ENCODE data around the gene CASP10. TPM values are rescaled to one million over a fixed set of nuclear protein-coding genes. Genes with fewer than 3 reads are reported as not detected.

The CASP10 gene
- total and polyA plus RNA-seq, 2 of the 4 experiments (the other 2 are of a cell fraction), result 0.12 to 0.90 TPM

DNA sequence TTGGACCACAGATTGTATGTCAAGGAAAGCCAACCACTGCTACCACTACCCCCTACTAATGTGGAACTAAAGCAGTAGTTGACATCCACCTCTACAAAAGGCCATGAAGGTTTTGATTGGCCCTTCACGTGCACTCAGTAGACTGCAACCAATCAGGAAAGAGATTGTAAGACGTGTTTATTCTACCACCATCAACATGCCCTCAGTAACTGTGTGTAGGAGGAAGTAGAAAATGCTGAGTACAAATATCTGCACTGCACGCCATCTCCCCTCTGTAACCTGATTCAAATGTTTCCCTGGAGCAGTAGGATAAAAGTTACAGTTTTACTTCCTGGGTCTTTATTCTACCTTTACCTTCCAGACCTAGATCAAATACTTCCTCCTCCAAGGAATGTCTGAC is 2.9 kb upstream of the CASP10 start:
- H2BK15ac ChIP-seq (ENCODE audit: low read depth, low read length), result no peak overlapping the region
- DNase-seq, result no peak
- H4K20me1 ChIP-seq (ENCODE audit: insufficient read depth, low read length), result no peaks in the 10 kb centered on the region
- 0 out of 2 replicates have a peak, but pooled peaks cover 2% of the 10 kb centered on the region for H3K27me3 ChIP-seq (ENCODE audit: control insufficient read depth, insufficient read depth, low read length)
- no CpG with 5 or more reads among the region's 3 CpGs for WGBS, 2 experiments (ENCODE audit: extremely low coverage in 2 of 2, insufficient read length in 1 of 2)
- intact Hi-C loops (cut with micrococcal nuclease) (no loop called here), in situ Hi-C loops (cut with MboI; ENCODE audit: low sequenced_read_pairs) (no loop called here), dilution Hi-C loops (cut with HindIII; ENCODE audit: low sequenced_read_pairs, unreplicated experiment) (no loop called here)
- ATAC-seq (ENCODE audit: low read depth), result no peak
- no peak overlapping the region for H4K5ac ChIP-seq (ENCODE audit: low read depth, low read length)
- peaks cover 2% of the 10 kb centered on the region; the same call in 1 of the 2 replicates for H3K4me1 ChIP-seq (ENCODE audit: control insufficient read depth, insufficient read depth, low read length)
- no peak overlapping the region for H2AFZ ChIP-seq (replicated peaks; ENCODE audit: low read length, poor library complexity)
- H3K4ac ChIP-seq (ENCODE audit: low read depth, low read length), result no peak overlapping the region
- H3K27ac ChIP-seq (ENCODE audit: insufficient read depth, low read length), result no peak overlapping the region
- no peak overlapping the region for H2BK120ac ChIP-seq (ENCODE audit: low read depth, low read length)
- H3K23ac ChIP-seq (ENCODE audit: low read depth, low read length), result no peak overlapping the region
- no peak overlapping the region for H3K18ac ChIP-seq (ENCODE audit: low read depth, low read length)
- no peak overlapping the region for H2BK5ac ChIP-seq (ENCODE audit: low read depth, low read length, poor library complexity, severe bottlenecking)
- no peak overlapping the region for H3K56ac ChIP-seq (ENCODE audit: extremely low read depth, insufficient read depth, low read length)
- no peaks in the 10 kb centered on the region for H3K9me3 ChIP-seq (ENCODE audit: control insufficient read depth, insufficient read depth, low read length)
- no peak overlapping the region for H2BK20ac ChIP-seq (ENCODE audit: low read depth, low read length)
- H3K9ac ChIP-seq (ENCODE audit: low read depth, low read length), result no peak overlapping the region
- H2AK5ac ChIP-seq (ENCODE audit: low read depth, low read length), result no peak overlapping the region
- H3K4me2 ChIP-seq (ENCODE audit: low read depth, low read length), result no peak overlapping the region
- no peak overlapping the region for H2AK9ac ChIP-seq (replicated peaks; ENCODE audit: low read depth, low read length, poor library complexity)
- no peak overlapping the region for H3K14ac ChIP-seq (replicated peaks; ENCODE audit: low read depth, low read length)
- H3K36me3 ChIP-seq (ENCODE audit: control insufficient read depth, insufficient read depth, low read length), result no peaks in the 10 kb centered on the region
- POLR2A ChIA-PET (ENCODE audit: unreplicated experiment), result no interaction called here
- H4K8ac ChIP-seq (ENCODE audit: low read depth in 2 of 2, low read length in 2 of 2), result no peak overlapping the region
- no TSS peak for BruUV-seq (replicated peaks)
- H3K4me3 ChIP-seq (ENCODE audit: insufficient read depth, low read depth, low read length), result no peak overlapping the region
- no peaks in the 10 kb centered on the region for H3K79me1 ChIP-seq (ENCODE audit: low read depth in 1 of 2, low read length in 2 of 2)
- H4K91ac ChIP-seq (ENCODE audit: insufficient read depth, low read depth, low read length), result no peak overlapping the region
- CTCF ChIA-PET, result interaction anchor here (1.2 kb wide), 1 partner anchor 52 kb away, joined by 3 read pairs; no protein-coding TSS in a partner anchor
- H3K9me1 ChIP-seq (ENCODE audit: insufficient read depth, low read length), result no peaks in the 10 kb centered on the region
- TF ChIP-seq CEBPB (IDR thresholded peaks at IDR 0.05; ENCODE audit: low read depth, low read length), result no peak
- no peak for TF ChIP-seq CHD1 (IDR thresholded peaks at IDR 0.05; ENCODE audit: low read depth, low read length)
- no peak for TF ChIP-seq MAFK (IDR thresholded peaks at IDR 0.05; ENCODE audit: low read depth, low read length)
- no peak for TF ChIP-seq RAD21 (IDR thresholded peaks at IDR 0.05; ENCODE audit: low read length)
- TF ChIP-seq ELK1 (IDR thresholded peaks at IDR 0.05; ENCODE audit: borderline replicate concordance, low read depth, low read length), result no peak
- no peak for TF ChIP-seq MAZ (IDR thresholded peaks at IDR 0.05; ENCODE audit: borderline replicate concordance, low read depth, low read length)
- TF ChIP-seq, protein P1, sequence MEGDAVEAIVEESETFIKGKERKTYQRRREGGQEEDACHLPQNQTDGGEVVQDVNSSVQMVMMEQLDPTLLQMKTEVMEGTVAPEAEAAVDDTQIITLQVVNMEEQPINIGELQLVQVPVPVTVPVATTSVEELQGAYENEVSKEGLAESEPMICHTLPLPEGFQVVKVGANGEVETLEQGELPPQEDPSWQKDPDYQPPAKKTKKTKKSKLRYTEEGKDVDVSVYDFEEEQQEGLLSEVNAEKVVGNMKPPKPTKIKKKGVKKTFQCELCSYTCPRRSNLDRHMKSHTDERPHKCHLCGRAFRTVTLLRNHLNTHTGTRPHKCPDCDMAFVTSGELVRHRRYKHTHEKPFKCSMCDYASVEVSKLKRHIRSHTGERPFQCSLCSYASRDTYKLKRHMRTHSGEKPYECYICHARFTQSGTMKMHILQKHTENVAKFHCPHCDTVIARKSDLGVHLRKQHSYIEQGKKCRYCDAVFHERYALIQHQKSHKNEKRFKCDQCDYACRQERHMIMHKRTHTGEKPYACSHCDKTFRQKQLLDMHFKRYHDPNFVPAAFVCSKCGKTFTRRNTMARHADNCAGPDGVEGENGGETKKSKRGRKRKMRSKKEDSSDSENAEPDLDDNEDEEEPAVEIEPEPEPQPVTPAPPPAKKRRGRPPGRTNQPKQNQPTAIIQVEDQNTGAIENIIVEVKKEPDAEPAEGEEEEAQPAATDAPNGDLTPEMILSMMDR (conservative IDR thresholded peaks at IDR 0.05; ENCODE audit: low read depth, low read length), result no peak
- TF ChIP-seq BHLHE40 (IDR thresholded peaks at IDR 0.05; ENCODE audit: low read depth, low read length), result no peak
- no peak for TF ChIP-seq USF2 (IDR thresholded peaks at IDR 0.05; ENCODE audit: low read depth, low read length)
- no peak for TF ChIP-seq MXI1 (IDR thresholded peaks at IDR 0.05; ENCODE audit: borderline replicate concordance, low read depth, low read length)
- no peak for TF ChIP-seq POLR2A (IDR thresholded peaks at IDR 0.05; ENCODE audit: low read depth, low read length)
- no peak for TF ChIP-seq NFE2L2 (IDR thresholded peaks at IDR 0.05; ENCODE audit: low read depth, low read length)

Data from IMR-90 (cell line).